Left forelimb (tissue), 1 donor: ENCODE measurements around the gene SLF1.

ENCODE experiments used
- DNase-seq: peaks from one replicate; pipeline ENCODE4 v3.0.0-alpha.2; 2018; ENCODE audit warnings: low spot score

SLF1 gene

GRCh38 chr5:94711785-94712184 is 93.3 kb downstream of the SLF1 start:
- DNase-seq, result no peak

DNA sequence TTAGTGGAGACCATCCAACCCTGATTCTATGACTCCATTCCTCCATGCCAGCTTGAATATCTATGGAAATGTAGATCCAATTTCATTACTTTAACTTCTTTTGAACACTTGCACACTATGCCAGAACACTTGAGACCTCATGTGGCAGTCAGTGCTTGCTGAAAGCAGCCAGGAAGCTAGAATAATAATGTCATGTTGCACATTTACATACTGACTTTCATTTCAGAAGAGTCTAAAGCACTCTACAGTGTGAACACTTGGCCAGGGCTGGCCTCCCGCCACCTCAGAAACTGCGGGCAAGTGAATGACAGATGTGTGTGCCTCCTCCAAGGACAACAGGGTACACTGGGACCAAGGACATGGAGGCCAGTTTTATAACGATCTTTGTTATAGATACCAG is 97.3 kb downstream of the SLF1 start:
- DNase-seq, result no peak

DNA sequence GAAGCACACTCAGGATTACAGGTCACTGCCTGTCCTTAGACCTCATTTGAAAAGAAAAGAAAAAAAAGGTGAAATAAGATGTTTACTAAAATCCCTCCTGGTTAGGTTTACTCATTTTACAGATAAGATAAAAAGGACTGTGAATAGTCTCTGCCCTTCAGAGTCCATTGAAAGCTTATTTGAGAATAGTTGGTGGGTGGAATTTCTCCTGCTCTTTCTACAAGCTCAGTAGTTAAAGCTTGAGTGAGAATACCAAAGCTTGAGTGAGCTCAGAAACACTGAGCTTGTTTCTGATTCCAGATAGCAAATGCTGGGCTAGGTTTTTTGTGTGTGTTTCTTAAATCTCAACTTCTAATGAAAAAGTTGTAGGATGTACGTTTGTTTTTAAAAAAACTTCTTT is 106.7 kb downstream of the SLF1 start:
- no peak for DNase-seq

DNA sequence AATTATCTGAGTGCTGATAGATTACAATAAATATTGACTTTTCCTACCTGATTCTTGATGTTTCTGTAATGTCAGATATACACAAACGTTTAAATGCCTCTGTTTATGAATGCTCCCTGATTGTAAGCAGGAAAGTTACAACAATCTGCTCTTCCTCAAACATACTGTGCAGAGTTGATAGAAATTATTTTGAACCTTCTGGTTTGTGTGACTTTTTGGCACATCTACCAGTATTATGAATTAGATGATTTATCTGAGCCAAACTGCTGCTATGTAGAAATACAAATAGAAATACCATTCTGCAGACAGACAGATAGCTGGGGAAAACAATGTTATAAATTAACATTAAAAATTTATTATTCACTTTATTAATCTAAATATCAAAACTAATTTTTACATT is 113.0 kb downstream of the SLF1 start:
- no peak for DNase-seq

- no peak for DNase-seq
These were observed 118.0 kb downstream of the SLF1 start for GRCh38 chr5:94736498-94736897.

DNA sequence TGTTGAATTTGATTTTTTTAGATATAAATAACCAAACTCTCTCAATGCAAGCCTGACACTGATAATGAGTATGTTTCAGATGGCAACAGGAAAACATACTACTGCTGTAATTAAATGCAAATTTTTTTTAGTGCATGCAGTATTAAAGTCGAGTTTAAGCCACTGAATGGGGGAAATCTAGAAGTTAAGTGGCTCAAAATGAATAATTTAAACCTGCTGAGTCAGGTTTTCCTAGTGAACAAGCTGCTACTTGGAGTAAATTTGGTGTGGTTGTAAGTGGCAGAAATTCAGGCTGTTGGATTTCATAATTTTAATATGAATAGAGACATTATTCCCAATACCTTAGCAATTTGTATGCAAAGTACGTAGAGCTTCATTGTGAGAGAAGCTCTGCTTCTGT is 121.8 kb downstream of the SLF1 start:
- no peak for DNase-seq

DNA sequence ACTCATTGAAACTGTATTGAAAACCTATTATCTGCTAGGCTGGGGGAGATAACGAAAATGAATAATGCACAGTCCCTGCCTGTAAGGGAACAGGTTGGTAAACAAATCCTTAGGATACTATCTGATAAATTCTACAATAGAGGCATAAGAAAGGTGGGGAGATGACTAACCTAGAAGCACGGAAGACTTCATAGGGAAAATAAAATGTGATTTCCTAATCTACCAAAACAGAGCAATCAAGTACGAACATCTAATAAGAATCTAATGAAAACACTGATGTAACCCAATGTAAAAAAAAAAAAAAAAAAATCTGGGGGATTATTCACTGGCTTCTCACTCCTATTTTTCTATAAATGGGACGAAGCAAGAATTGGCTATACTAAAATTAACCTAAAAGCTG is 124.4 kb downstream of the SLF1 start:
- no peak for DNase-seq

GRCh38 chr5:94744906-94745305 is 126.4 kb downstream of the SLF1 start:
- no peak for DNase-seq

GRCh38 chr5:94745786-94746730 is 127.6 kb downstream of the SLF1 start:
- no peak for DNase-seq

DNA sequence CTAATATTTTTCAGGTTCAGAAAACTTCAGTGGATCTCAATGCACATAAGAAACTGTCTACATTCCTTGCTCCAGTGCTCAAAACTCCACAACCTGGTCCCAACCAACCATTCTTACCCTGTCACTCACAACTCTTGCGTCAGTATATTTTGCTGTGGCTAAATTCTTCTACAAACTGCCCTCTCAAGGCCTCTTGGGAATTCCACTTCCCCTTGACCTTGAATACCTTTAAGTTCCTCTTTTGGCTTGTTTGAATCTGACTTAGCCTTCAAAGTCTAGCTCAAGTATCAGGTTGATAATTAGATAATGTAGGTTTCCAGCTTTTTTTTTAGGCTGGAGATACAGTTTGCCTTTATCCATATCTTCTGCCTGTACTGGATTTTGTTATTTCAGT is 128.3 kb downstream of the SLF1 start:
- DNase-seq, result no peak
